GM19025 (cell line): Measurements from ENCODE around the gene TRIM46.
"Not testable (repeated sequence)": the region's sequence is repeated elsewhere in the genome, so short reads cannot be mapped to it uniquely, and the experiment has no call there.

ENCODE experiments used
- ATAC-seq: cut with Tn5 transposase; IDR thresholded peaks from one replicate; pipeline ENCODE4 v1.9.1; 2021; ENCODE audit warnings: mild to moderate bottlenecking, low read depth, moderate library complexity; ENCODE audit not compliant: unreplicated experiment

Gene TRIM46

DNA sequence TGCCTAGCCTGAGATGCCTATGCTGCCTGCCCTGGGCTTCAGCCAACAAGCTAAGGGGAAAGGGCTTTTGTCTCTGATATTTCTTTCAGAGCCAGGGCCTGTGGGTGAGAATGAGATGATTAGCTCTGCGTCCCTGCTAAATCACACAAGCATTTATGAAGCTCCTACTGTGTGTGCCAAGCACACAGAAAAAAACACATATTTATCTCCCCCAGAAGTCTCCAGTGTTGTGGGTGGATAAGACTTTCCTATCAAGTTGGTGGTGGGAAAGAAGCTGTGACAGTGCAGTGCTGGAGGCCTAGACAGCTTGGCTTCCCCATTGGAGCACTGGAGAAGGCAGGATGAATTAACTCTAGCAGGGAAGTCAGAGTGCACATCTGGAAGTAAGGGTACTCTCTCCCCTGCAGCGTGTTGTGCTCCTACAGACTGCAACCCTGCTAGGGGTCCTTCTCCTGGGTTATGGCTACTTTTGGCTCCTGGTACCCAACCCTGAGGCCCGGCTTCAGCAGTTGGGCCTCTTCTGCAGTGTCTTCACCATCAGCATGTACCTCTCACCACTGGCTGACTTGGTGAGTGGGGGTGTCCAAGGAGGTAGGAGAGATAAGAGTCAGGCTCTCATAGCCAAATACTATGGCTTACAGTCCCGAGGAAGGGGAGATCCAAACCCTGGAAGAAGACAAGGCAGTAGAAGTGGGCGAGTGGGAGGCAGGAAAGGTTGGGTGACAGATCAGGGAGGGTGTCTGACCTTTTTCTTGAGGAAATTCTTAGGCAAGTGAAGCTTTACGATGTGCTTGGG lies 36.3 kb upstream of the TRIM46 start:
- ATAC-seq: no peak

DNA sequence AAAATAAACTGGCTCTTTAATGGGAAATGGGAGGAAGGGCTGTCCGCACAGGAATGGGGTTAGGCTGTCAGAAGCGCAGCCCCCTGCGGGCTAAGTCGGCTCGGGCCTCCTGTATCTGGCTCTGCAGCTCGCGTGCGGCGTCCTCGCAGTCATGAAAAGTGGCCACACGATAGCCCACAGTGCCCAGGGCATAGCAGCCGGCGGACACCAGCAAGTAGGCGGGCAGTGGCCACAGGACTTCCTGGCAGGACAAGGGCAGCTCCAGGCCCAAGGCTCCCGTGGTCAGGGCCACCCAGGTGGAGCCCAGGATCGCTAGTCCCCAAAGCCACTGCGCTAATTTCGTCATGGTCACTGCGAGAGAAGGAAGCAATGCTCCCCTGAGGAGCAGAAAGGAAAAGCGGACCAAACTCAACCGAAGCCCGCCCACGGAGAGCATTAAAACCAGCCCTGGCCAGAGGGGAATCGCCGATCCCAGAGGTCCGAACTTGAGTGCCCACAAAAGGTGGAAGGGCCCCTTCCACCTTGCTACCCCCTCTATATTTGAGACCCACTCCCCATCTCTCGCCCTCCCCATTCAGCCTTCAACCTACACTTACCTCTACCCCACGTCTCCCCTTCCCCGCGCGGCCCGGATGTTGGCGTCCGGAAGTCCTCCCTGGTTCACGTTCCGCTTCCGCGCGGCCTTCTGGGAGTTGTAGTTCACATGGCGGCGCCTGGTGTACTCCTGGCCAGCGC lies 33.6 kb upstream of the TRIM46 start, which contains the start of gene DPM3:
TSS of gene DPM3 (minus strand) at position 637 of the 735 bp plus-strand sequence. CDS start at position 346, 291 bp downstream.
- ATAC-seq: peak; percentile 56

DNA sequence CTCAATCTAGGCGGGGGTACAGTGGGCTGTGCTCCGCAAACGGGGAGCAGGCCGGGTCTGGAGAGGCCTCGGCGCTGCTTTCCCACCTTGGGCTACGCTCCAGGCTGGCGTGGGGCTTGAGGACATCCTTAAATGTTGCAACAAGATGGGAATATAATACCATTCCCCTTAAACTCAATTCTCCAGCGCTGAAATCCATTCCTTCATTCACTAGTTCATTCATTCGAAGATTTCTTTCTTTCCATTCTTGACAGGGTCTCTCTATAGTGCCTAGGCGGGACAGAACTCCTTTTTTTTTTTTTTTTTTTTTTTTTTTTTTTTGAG lies 33.1 kb upstream of the TRIM46 start:
- ATAC-seq: no peak

DNA sequence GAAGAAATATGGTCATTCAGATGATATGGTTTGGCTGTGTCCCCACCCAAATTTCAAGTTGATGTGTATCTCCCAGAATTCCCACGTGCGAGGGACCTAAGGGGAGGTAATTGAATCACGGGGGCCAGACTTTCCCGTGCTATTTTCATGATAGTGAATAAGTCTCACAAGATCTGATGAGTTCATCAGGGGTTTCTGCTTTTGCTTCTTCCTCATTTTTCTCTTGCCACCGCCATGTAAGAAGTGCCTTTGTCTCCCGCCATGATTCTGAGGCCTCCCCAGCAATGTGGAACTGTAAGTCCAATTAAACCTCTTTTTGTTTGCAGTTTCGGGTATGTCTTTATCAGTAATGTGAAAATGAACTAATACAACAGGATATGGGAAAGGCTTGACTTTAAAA lies 31.9 kb upstream of the TRIM46 start:
- no peak for ATAC-seq

DNA sequence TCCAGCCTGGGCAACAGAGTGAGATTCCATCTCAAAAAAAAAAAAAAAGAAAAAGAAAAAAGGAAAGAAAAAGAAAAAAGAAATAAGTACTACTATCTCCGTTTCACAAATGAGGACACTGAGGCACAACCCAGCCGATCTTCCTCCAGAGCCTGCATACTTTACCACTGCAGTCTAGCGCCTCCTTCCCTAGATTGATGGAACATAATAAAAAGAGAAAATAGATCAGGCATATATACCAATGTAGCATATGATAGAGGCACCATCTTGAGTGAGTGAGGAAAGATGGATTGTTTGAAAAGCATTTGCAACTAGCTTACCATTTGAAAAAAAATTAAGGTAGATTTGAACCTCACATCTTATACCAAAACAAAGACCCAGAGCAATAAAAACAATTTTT lies 28.2 kb upstream of the TRIM46 start:
- no peak for ATAC-seq

DNA sequence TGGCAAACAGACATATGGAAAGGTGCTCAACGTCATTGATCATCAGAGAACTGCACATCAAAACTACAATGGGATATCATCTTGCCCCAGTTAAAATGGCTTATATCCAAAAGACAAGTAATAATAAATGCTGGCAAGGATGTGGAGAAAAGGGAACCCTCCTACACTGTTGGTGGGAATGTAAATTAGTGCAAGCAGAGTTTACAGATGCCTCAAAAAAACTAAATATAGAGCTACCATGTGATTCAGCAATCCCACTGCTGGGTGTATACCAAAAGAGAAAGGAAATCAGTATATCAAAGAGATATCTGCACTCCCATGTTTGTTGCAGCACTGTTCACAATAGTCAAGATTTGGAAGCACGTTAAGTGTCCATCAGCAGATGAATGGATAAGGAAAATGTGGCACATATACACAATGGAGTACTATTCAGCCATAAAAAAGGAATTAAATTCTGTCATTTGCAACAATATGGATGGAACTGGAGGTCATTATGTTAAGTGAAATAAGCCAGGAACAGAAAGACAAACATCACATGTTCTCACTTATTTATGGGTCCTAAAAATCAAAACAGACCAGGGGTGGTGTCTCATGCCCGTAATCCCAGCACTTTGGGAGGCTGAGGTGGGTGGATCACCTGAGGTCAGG lies 17.5 kb upstream of the TRIM46 start:
- not testable (repeated sequence) for ATAC-seq

DNA sequence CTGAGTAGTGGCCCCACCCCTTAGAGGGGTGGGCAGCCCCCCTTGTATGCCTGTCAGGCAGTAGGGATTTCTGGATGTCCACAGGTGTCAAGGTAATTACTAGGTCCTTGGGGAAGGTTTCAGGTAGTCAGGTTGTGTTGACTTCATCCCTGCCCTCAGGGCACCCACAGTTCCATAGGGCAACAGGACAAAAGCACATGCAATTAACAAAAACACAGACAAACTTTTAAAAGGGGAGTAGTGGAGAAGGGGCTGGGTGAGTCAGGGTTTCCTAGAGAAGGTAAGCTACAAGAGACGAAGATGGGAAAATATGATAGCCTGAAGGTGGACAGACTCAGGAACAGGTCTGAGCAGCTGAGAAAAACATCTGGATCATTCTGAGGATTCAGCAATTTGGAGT lies 14.7 kb upstream of the TRIM46 start:
- ATAC-seq: no peak

DNA sequence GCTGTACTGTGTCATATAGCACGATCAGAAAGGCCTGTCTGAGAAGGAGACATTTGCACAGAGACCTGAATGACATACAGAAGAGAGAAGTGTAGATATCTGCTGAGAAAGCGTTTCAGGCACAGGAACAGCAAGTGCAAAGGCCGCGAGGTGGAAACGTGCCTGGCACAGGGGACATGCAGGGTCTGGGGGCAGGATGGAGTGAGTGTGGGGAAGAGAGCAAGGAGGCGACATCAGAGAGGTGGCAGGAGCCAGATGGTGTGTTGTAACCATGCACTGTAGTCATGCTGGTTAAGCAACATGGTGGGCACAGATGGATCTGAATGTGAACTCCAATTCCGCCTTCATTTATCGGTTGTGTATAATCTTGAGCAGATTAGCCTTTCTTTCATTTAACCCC lies 13.5 kb upstream of the TRIM46 start:
- no peak for ATAC-seq

DNA sequence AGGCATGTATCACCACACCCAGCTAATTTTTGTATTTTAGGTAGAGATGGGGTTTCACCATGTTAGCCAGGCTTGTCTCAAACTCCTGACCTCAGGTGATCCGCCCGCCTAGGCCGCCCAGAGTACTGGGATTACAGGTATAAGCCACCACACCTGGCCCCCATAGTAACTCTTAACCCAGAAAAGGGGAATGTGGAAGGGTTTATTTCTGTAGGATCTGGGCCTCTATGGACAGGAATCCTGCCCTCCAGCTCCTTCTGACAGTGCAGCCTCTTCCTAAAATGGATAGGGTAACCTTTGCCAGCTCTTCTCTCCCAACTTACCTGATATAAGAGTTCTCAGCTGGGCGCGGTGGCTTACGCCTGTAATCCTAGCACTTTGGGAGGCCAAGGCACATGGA lies 11.0 kb upstream of the TRIM46 start:
- ATAC-seq: not testable (repeated sequence)

DNA sequence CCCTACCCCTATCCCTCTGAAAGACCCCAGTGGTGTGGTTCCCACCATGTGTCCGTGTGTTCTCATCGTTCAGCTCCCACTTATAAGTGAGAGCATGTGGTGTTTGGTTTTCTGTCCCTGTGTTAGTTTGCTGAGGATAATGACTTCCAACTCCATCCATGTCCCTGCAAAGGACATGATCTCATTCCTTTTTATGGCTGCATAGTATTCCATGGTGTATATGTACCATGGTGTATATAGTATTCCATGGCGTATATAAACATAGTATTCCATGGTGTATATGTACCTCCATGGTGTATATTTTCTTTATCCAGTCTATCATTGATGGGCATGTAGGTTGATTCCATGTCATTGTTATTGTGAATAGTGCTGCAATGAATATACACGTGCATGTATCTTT lies 9.9 kb upstream of the TRIM46 start:
- not testable (repeated sequence) for ATAC-seq

DNA sequence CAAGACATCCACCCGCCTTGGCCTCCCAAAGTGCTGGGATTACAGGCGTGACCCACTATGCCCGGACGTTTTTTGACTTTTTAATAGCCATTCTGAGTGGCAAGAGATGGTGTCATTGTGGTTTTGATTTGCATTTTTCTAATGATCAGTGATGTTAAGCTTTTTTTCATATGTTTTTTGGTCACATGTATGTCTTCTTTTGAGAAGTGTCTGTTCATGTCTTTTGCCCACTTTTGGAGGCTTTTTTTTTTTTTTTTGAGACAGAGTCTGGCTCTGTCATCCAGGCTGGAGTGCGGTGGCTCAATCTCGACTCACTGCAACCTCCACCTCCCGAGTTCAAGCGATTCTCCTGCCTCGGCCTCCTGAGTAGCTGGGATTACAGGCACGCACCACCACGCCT lies 9.0 kb upstream of the TRIM46 start:
- not testable (repeated sequence) for ATAC-seq

DNA sequence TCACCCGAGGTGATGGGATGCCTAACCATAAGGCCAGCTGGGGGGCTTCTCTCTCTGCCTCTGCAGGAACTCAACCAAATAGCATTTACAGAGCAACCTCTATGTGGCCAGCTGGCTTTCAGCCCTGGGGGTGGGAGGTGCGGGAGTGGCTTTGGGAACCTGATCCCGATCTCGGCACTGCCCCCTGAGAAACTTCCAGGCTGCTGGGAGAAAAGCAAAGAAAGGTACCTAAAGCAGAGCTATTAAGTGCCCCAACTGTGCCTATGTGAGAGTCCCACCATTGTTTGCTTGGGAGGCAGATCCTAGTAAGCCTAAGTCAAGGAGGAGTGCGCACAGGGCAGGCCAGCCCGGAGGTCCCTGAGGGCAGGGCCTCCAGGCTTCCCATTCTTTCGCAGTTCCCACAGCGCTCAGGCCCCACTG lies 7.6 kb upstream of the TRIM46 start:
- ATAC-seq: no peak

DNA sequence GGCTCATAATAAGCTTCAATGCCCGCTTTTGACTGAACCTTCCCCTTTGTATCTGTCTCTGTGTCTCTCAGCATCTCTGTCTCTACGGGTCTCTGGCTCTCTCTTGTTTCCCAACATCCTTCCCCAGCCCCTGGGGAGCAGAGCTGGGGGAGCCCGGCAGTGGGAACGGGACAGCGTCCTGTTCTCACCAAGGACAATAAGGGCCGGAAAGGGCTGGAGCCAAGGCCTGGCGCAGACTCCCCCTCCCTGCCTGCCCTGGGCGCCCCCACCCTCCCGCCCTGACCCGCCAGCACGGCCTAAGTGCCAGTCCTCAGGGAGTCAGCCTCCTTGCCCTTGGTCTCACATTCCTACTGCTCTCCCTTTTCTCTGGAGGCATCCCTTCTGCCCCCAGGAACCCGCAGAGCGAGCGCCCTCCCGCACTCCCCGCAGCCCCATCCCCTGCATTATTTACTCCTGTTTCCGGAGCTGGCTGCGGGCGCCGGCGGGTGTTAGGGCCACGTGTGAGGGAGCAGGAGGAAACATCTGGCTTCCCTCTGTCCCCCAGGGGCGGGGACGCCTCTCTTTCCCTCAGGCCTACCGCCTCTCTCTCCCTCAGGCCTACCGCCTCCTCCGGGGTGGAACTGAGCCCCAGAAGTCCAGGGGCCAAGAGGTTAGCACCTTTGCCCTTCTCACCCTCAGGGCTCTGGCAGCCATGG lies 7.0 kb upstream of the TRIM46 start:
- ATAC-seq: no peak

DNA sequence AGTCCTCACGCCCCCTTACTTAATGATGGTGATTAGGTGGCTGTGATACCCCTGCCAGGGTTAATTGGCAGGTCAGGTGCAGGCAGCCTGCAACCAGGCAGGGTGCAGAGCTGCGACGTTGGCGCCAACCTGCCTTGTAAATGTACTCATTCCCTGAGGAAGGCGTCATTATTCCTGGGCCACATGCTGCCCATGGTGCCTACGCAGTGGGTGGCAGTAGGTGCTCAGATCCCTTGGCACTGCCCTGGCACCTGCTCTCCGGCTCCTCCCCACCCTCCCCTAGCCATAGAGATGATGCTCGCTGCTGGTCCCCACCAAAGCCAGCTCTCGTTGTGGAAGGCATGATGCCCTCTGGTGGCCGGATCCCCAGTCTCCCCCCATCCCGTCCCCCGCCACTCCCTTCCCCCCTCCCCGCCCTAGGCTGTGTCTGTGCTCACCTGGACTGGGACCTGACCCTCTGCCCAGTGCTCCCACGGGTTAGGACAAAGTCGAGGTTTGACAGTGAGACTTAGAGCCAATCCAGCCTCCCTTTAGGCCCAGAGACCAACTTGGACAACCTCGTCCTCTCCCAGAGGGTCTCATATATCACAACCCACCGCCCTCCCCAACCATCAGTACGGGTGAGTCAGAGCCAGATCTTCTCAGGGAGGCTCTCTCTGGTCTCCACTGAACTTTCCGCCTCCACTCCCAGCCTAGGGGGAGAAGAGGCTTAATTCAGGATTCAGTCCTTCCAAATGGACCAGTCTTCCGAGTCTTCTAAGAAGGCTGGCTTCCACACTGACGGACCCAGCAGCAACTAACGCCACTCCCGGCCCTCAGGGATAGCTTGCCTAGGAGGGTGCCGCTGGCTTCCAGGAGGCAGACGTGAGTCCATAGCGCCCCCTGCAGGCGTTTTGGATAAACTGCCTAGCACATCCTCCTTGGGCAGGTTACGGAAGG lies 6.2 kb upstream of the TRIM46 start:
- peak; percentile 59 for ATAC-seq

DNA sequence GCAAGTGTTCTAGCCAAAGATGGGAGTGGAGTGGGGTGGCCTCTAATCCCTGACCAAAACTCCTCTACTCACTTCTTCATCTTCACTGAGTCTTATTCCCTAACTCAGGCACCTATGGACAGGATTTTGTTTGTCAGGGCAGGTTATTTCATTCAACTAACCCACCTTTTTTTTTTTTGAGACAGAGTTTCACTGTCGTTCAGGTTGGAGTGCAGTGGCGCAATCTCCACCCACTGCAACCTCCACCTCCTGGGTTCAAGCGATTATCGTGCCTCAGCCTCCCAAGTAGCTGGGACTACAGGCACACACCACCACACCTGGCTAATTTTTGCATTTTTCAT lies 5.6 kb upstream of the TRIM46 start:
- not testable (repeated sequence) for ATAC-seq

DNA sequence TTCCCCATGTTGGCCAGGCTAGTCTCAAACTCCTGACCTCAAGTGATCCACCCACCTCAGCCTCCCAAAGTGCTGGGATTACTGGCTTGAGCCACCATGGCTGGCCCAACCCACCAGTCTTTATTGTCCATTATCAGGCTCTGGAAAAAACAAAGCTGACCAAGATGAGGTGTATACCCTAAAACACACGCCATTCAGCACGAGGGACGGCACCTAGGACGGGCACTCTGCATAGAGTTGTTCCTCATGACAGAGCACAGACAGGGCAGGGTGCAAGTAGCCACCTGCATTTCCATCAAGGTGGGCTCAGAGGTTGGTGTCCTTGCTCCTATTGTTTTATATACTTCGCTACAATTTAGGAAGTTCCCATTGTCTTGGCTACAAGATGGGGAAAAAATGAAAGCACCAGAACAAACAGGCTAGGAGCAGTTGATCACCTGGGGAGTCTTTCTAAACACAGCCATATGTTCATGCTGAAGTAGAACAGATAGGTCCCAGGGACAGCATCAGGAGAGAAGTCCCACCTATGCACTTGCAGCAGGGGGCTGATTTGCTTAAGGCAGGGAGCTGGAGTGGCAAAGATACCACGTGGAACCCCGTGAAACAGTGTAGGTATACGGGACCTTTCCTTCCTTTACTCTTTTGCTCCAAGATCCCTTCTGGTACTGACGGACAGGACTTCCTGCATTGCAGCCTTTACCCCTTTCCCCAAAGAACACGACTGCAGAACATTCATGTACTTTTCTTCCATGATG lies 5.0 kb upstream of the TRIM46 start:
- ATAC-seq: no peak

DNA sequence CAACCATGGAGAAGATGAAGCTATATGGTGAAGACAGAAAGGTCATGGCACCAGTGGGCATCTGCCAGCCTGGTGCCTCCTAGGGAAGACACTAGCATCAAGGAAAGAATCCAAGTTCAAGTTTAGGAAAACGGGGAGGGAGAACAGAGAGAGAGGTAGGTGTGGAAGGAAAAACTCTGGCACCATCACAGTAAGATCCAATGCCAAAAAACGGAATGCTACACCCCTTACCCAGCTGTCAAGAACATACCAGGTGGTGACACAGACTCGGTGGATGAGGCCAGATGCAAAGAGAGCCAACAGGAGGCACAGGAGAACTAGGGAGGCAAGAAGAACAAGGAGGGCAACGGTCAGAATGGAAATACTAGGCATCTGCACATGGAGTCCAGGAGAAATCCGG lies 4.1 kb upstream of the TRIM46 start:
- no peak for ATAC-seq

DNA sequence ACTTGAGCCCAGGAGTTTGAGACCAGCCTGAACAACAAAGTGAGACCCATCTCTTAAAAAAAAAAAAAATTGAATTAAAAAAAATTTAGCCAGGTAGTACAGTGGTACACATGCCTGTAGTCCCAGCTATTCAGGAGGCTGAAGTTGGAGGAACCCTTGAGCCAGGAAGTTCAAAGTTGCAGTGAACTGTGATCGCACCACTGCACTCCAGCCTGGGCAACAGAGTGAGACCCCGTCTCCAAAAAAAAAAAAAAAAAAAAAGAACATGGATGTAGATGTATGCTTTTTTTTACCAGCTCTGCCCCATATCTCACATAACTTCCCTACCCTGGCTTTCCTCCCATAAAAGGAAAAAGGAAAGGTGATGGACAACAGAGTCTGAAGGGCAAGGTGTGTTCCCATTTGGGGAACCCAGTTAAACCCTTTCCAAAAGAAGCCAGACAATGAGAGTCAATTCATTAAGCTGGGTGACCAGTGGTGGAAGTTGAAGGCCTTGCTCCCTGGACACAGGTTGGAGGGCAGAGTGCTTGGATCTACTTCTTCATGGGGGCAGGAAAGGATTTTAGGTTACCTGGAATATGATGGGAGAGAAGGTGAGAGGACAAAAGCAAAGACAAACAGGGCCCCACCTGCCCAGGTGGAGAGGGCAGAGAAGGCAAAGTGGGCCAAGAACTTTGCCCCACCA lies 3.4 kb upstream of the TRIM46 start:
- no peak for ATAC-seq

DNA sequence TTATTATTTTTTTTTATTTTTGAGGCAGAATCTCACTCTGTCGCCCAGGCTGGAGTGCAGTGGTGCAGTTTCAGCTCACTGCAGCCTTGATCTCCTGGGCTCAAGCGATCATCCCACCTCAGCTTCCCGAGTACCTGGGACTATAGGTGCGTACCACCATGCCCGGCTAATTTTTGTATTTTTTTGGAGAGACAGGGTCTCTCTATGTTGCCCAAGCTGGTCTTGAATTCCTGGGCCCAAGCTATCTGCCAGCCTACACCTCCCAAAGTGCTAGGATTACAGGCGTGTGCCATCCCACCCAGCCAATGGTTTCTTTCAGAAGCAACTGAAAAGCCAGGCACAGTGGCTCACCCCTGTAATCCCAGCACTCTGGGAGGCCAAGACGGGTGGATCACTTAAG lies 2.8 kb upstream of the TRIM46 start:
- ATAC-seq: no peak
